Stimulated activated naive CD8-positive, alpha-beta T cell treated with anti-CD3 and anti-CD28 coated beads, Interleukin-15, Interleukin-2, amounts not matched to agents 100 U/mL and 50 U/mL, for 24 hours (primary cell): ENCODE data around the gene COL4A1.

ENCODE experiments used
- ATAC-seq: fragments of 150-1000 bp; cut with Tn5 transposase; one replicate; pipeline ENCODE4 v1.10.0; 2021
- DNase-seq: peaks from one replicate; pipeline ENCODE4 v3.0.0; 2021

COL4A1 gene

GRCh38 chr13:110293037-110293436 is 13.9 kb downstream of the COL4A1 start:
- ATAC-seq, result no peak
- DNase-seq, result no peak

GRCh38 chr13:110291286-110291685 is 15.7 kb downstream of the COL4A1 start:
- ATAC-seq, result no peak
- DNase-seq, result no peak

GRCh38 chr13:110290826-110291225 is 16.1 kb downstream of the COL4A1 start:
- DNase-seq, result no peak
- ATAC-seq, result no peak

DNA sequence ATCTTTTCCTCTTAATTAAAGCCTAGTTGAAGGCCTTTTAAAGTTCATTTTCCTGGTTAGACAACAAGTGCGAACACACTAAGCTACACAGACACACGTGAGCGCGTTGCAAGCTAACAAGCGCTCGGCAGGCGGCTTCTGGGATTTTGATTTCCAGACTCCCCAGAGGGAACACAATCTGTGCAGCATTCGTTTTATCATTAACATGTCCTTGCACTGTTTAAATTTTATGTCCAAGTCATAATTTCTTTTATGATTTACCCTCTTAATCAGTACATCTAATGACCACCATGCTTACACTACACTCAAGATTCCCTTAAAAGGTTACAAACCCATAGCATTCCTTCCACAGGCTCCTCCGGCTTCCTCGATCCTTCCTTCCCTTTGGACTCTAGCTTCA is 16.8 kb downstream of the COL4A1 start:
- no peak for ATAC-seq
- DNase-seq, result no peak

DNA sequence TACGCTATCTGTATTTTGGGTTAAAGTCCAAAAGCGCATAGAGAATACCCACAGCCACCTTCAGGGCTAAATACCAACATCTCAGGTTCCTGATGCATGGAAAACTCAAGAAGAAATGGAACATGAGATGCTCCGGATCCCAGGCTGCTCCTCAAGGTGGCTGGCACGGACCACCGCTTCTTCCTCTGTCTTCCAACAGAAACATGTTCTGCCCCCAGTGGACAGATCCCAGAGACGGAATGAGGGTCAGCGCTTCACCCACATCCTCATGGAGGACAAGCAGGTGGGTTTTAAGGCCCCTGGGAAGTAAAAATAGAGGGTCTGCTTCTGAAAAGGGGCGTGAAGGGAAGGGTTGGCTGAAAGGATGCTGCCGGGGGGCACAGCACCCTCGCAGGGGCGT is 17.3 kb downstream of the COL4A1 start:
- ATAC-seq, result no peak
- no peak for DNase-seq

GRCh38 chr13:110289174-110289573 is 17.8 kb downstream of the COL4A1 start:
- DNase-seq, result no peak
- no peak for ATAC-seq

- no peak for ATAC-seq
Observed at GRCh38 chr13:110286833-110287819, 19.8 kb downstream of the COL4A1 start.

GRCh38 chr13:110285991-110286832 is 20.7 kb downstream of the COL4A1 start:
- DNase-seq (no peak), ATAC-seq (no peak)

More at GRCh38 chr13:110286833-110287819, 19.8 kb downstream of the COL4A1 start:
- no peak for DNase-seq

- DNase-seq (no peak), ATAC-seq (no peak)
Observed at GRCh38 chr13:110284779-110285484, 22.0 kb downstream of the COL4A1 start.

DNA sequence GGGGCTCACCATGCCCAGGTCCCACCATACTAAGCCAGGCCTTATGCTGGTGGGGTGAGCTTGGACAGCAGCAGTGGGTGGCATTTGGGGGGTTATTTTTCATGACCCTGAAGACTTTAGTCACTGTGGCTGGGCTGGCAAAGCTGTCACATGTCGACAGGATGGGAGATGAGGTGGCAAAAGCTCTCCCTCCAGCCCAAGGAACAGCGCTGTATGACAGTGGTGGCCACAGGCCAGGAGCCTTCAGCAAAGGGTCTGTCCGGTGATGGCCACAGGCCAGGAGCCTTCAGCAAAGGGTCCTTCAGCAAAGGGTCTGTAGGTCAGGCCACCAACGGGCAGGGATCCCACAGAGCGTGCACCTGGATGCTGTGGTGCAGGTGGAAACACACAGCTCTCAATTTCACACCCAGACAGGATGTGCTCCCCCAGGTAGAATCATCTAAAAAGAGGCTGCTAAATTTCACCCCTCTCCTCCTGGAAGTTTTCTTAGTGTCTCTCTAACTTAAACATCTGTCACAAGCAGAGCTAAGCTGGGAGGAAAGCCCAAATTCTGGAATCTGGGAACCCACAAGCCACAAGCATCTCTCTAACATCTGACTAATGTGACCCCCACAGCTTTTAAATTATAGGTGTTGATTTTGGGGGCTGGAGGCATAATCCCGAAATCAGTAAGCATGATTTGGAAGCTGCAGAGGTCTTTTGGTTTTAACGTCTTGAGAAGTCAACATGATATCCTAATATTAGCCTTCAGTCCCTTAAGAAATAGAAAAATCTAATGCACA is 23.0 kb downstream of the COL4A1 start:
- no peak for ATAC-seq
- DNase-seq, result no peak

GRCh38 chr13:110282316-110282841 is 24.6 kb downstream of the COL4A1 start:
- ATAC-seq (no peak), DNase-seq (no peak)

- DNase-seq (no peak), ATAC-seq (no peak)
Observed at GRCh38 chr13:110281736-110282135, 25.2 kb downstream of the COL4A1 start.

DNA sequence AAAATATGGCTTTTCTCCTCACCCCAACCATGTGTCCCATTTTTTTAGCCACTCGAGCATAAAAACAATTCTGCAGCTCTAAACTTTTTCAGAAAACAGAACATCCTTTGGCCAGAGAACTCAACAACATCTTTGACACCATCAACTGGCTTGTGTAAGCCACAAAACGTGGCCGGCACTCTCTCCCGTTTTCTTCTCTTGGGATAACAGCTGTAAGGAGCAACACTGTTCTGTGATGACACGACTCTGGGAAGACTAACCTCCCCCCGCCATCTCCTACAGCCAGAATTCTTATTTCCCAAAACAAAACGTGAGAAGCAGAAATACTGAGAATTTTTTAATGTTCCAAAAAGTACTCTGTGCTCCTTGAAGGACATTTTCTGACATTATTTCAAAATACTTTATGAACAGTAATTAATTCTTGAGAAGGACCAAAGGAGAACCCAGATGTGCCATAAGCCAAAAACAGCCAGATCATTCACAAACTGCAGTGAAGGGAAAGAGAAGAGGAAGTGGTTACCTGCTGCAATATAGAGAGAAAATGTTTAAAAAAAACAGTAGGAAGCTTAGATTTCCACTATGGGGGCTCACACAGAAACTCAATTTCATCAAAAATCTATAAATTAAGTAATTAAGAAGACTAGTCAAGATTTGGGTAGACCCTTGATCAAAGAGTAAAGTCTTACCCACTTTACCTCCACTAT is 25.8 kb downstream of the COL4A1 start:
- ATAC-seq, result no peak
- no peak for DNase-seq

GRCh38 chr13:110280231-110280813 is 26.6 kb downstream of the COL4A1 start:
- ATAC-seq, result no peak

DNA sequence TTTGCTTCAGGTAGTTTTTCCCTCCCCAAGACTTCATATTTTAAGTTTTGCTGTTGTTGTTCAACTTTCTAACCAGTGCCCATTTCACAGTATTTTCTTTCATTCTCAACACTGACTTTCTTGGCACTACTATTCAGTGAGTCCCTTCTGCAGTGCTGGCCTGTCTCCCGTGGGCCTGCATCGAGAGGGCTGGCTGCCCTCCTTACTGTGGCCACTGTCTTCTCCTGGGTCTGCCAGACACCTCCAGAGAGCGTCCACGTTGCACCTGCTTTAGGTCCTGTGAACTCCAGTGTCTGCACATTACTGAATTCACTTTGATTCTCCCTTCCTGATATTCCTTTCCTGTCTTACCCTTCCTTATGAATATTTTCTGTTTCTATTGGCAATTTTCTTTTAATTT is 27.3 kb downstream of the COL4A1 start:
- no peak for ATAC-seq
- no peak for DNase-seq

More at GRCh38 chr13:110280231-110280813, 26.6 kb downstream of the COL4A1 start:
- DNase-seq, result no peak

DNA sequence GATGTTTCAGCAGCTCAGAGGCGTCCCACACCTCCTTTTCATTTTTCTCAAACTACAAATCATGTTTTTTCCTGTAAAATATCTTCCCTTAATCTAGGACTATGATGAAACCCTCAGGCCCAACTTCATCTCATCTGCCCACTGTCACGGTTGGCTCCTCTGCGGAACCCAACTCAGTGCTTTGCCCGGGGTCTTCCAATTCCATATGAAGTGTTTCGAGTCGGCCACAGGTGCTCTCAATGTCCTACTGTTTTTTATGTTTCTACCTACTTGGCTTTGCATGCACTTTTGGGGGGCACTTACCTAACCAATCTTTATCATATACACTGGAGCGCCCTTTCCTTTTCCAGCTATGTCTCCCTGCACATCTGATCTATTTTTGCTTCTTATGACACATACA is 28.1 kb downstream of the COL4A1 start:
- no peak for ATAC-seq

DNA sequence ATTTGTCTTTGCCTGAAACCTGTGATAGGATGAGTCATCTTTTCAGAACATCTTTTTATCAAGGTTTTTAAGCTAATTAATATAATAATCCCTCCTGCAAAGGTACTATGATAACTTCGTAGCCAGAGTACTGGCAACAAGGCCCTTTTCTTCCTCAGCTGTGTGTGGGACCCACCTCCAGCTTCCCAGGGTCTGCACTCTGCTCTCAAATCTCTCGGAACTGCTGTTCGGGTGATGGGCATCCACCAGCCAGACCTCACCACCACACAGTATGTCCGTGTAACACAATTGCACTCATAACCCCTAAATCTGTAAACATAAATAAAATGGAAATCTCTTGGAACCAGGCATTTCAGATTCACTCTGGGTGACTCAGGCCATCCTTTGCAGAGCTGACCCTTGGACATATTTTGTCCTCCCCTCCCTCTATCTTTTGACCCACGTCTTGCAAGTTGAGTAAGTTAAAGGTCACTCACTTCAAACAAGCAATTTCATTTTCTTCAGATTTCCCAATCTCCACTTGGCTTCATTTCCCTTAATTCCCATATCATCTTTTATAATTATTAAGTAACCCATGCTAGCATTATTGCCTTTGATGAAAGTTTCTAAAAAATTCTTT is 29.5 kb downstream of the COL4A1 start:
- no peak for DNase-seq
- no peak for ATAC-seq

More for the DNA sequence above, 28.1 kb downstream of the COL4A1 start:
- no peak for DNase-seq

- ATAC-seq (no peak), DNase-seq (no peak)
Observed at GRCh38 chr13:110276553-110276950, 30.4 kb downstream of the COL4A1 start.

- DNase-seq, result no peak
- ATAC-seq, result no peak
Observed at GRCh38 chr13:110275931-110276552, 30.9 kb downstream of the COL4A1 start.
